ENCODE results near the gene ADGRG4.

DNA sequence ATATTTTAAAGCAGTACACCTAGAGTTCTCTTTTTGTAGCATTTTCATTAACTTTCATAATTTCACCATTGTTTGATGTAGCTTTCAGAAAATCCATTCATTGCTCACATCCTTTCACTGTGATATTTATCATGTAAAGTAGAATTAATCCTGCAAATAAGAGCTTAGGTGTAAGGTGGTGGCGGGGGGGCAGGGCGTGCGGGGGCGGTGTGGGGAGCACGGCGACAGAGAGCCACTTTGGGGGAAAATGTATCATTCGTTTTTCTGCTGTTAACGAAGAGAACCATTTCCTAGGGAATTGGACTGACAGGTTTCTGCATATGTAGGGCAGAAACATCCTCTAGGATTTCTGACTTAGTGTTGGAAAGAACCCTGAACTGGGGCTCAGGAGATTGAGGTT, 104.4 kb downstream of the ADGRG4 start:
- TF ChIP-seq, protein P1, sequence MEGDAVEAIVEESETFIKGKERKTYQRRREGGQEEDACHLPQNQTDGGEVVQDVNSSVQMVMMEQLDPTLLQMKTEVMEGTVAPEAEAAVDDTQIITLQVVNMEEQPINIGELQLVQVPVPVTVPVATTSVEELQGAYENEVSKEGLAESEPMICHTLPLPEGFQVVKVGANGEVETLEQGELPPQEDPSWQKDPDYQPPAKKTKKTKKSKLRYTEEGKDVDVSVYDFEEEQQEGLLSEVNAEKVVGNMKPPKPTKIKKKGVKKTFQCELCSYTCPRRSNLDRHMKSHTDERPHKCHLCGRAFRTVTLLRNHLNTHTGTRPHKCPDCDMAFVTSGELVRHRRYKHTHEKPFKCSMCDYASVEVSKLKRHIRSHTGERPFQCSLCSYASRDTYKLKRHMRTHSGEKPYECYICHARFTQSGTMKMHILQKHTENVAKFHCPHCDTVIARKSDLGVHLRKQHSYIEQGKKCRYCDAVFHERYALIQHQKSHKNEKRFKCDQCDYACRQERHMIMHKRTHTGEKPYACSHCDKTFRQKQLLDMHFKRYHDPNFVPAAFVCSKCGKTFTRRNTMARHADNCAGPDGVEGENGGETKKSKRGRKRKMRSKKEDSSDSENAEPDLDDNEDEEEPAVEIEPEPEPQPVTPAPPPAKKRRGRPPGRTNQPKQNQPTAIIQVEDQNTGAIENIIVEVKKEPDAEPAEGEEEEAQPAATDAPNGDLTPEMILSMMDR (IDR thresholded peaks at IDR 0.05; ENCODE audit: insufficient read depth, low read length), result no peak
- TF ChIP-seq POLR2AphosphoS5 (IDR thresholded peaks at IDR 0.05; ENCODE audit: low read depth) (no peak), GABPA (IDR thresholded peaks at IDR 0.05; ENCODE audit: low read depth) (no peak)
- TF ChIP-seq, protein P2, sequence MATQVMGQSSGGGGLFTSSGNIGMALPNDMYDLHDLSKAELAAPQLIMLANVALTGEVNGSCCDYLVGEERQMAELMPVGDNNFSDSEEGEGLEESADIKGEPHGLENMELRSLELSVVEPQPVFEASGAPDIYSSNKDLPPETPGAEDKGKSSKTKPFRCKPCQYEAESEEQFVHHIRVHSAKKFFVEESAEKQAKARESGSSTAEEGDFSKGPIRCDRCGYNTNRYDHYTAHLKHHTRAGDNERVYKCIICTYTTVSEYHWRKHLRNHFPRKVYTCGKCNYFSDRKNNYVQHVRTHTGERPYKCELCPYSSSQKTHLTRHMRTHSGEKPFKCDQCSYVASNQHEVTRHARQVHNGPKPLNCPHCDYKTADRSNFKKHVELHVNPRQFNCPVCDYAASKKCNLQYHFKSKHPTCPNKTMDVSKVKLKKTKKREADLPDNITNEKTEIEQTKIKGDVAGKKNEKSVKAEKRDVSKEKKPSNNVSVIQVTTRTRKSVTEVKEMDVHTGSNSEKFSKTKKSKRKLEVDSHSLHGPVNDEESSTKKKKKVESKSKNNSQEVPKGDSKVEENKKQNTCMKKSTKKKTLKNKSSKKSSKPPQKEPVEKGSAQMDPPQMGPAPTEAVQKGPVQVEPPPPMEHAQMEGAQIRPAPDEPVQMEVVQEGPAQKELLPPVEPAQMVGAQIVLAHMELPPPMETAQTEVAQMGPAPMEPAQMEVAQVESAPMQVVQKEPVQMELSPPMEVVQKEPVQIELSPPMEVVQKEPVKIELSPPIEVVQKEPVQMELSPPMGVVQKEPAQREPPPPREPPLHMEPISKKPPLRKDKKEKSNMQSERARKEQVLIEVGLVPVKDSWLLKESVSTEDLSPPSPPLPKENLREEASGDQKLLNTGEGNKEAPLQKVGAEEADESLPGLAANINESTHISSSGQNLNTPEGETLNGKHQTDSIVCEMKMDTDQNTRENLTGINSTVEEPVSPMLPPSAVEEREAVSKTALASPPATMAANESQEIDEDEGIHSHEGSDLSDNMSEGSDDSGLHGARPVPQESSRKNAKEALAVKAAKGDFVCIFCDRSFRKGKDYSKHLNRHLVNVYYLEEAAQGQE (IDR thresholded peaks at IDR 0.05; ENCODE audit: insufficient replicate concordance, low read depth), result no peak

Data from HL-60 (cell line).